Astrocyte (in vitro differentiated cells and primary cell): Measurements from ENCODE around the gene MBTD1. TPM values are rescaled to one million over a fixed set of nuclear protein-coding genes. Genes with fewer than 3 reads are reported as not detected.

Experiments used
- DNase-seq: peaks from one replicate; pipeline ENCODE4 v3.0.0-alpha.2; 2010; ENCODE audit warnings: low read depth
- FAIRE-seq: peaks from 2 replicates; lab custom pipeline; 2011; peaks lifted over from hg19 to GRCh38; lab: Jason Lieb, UNC
- H2AFZ ChIP-seq: 2 replicates; pipeline ENCODE4 v1.6.0; 2012; ENCODE audit warnings: low read depth, low read length, inconsistent platforms
- H3K27ac ChIP-seq: 2 replicates; pipeline ENCODE4 v1.5.1; 2011; ENCODE audit warnings: low read depth, low read length, inconsistent platforms
- H3K27me3 ChIP-seq: 2 replicates; pipeline ENCODE4 v1.6.0; 2011; ENCODE audit warnings: low read length, inconsistent platforms; ENCODE audit not compliant: insufficient read depth
- H3K36me3 ChIP-seq: 2 replicates; pipeline ENCODE4 v1.5.1; 2011; ENCODE audit warnings: low read length, inconsistent platforms; ENCODE audit not compliant: insufficient read depth
- H3K4me1 ChIP-seq: 2 replicates; pipeline ENCODE4 v1.5.1; 2011; ENCODE audit warnings: low read length, inconsistent platforms; ENCODE audit not compliant: insufficient read depth
- H3K4me2 ChIP-seq: 2 replicates; pipeline ENCODE4 v1.6.0; 2012; ENCODE audit warnings: low read length, inconsistent platforms
- H3K4me3 ChIP-seq: 2 replicates; pipeline ENCODE4 v1.5.1; 2011; ENCODE audit warnings: low read depth, mild to moderate bottlenecking, low read length, inconsistent platforms; ENCODE audit not compliant: insufficient read depth
- H3K79me2 ChIP-seq: 2 replicates; pipeline ENCODE4 v1.6.0; 2012; ENCODE audit warnings: mild to moderate bottlenecking, low read length, inconsistent platforms; ENCODE audit not compliant: insufficient read depth
- H3K9ac ChIP-seq: 2 replicates; pipeline ENCODE4 v1.6.0; 2012; ENCODE audit warnings: mild to moderate bottlenecking, low read length, inconsistent platforms
- H3K9me3 ChIP-seq: 2 replicates; pipeline ENCODE4 v1.5.1; 2012; ENCODE audit warnings: low read depth, mild to moderate bottlenecking, low read length, inconsistent platforms; ENCODE audit not compliant: insufficient read depth
- H4K20me1 ChIP-seq: 2 replicates; pipeline ENCODE4 v1.6.0; 2012; ENCODE audit warnings: low read length, inconsistent platforms; ENCODE audit not compliant: insufficient read depth
- H3K27ac Mint-ChIP-seq: one replicate; pipeline ENCODE4 v1.8.0; 2021; ENCODE audit warnings: mild to moderate bottlenecking, mixed read lengths; ENCODE audit not compliant: unreplicated experiment
- H3K27me3 Mint-ChIP-seq: one replicate; pipeline ENCODE4 v1.8.0; 2021; ENCODE audit warnings: low read depth, mixed read lengths; ENCODE audit not compliant: unreplicated experiment
- H3K36me3 Mint-ChIP-seq: one replicate; pipeline ENCODE4 v1.8.0; 2021; ENCODE audit warnings: low read depth, mixed read lengths; ENCODE audit not compliant: unreplicated experiment
- H3K4me1 Mint-ChIP-seq: one replicate; pipeline ENCODE4 v1.8.0; 2021; ENCODE audit warnings: low read depth, mixed read lengths; ENCODE audit not compliant: unreplicated experiment
- H3K4me3 Mint-ChIP-seq: one replicate; pipeline ENCODE4 v1.8.0; 2021; ENCODE audit warnings: mild to moderate bottlenecking, moderate library complexity, mixed read lengths; ENCODE audit not compliant: unreplicated experiment
- H3K9me3 Mint-ChIP-seq: one replicate; pipeline ENCODE4 v1.8.0; 2021; ENCODE audit warnings: mild to moderate bottlenecking, mixed read lengths; ENCODE audit not compliant: unreplicated experiment
- CTCF ChIP-seq: IDR thresholded peaks from 2 replicates; pipeline ENCODE4 v1.5.1; 2011; ENCODE audit warnings: low read depth, mild to moderate bottlenecking, inconsistent platforms, low read length, moderate library complexity; ENCODE audit not compliant: insufficient read depth
- EZH2 ChIP-seq: IDR thresholded peaks from 2 replicates; pipeline ENCODE4 v1.6.1; 2012; ENCODE audit warnings: mild to moderate bottlenecking, low read length, inconsistent platforms; ENCODE audit not compliant: insufficient read depth
- total RNA-seq: library from RNA; stranded (reverse); gene quantifications from 2 replicates; pipeline ENCODE4 v1.2.1, GENCODE V29; 2021

The MBTD1 gene
- total RNA-seq, 1 donor from 2014 or later: 11.1 TPM

DNA sequence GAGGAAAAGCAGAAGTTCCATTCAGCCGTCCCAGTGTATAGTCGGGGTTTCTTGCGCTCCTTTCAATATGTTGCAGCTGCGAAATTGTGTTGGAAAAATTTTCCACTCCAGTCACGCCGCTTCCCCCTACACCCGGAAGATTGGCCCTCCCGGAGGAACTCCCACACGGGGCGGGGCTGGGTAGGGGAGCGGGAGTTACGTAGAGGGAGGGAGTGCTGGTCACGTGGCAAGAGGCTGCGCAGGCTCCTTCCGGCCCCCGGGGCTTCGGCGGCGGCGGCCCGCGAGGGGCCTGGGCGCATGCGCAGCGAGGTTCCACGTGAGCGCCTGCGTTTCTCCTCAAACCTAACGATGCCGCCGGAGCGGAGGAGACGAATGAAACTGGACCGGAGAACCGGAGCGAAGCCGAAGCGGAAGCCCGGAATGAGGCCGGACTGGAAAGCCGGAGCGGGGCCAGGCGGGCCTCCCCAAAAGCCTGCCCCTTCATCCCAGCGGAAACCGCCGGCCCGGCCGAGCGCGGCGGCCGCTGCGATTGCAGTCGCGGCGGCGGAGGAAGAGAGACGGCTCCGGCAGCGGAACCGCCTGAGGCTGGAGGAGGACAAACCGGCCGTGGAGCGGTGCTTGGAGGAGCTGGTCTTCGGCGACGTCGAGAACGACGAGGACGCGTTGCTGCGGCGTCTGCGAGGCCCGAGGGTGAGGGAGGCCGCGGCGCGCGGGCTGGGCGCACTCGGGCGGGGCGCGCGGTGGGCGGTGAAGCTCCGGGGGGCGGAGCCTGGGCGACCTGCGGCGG, 581 bp upstream of the MBTD1 start, which contains the start of gene UTP18:
Gene UTP18 (plus strand): TSS at position 310 of the 787 bp plus-strand sequence. CDS start 39 bp downstream, at position 349.
- H3K27ac ChIP-seq: peak within 1 kb of the TSS; percentile 99
- Mint-ChIP-seq H3K27ac (peak within 1 kb of the TSS; percentile 91), H3K27me3 (no peaks in the 10 kb centered on the region), H3K4me3 (peak within 1 kb of the TSS; percentile 92), H3K4me1 (peaks cover 39% of the 10 kb centered on the region), H3K36me3 (no peaks in the 10 kb centered on the region), H3K9me3 (no peaks in the 10 kb centered on the region)
- no peak for TF ChIP-seq CTCF
- TF ChIP-seq EZH2: no peak
- H3K27me3 ChIP-seq: no peaks in the 10 kb centered on the region
- peak within 1 kb of the TSS; percentile 91 for H2AFZ ChIP-seq
- H3K4me2 ChIP-seq: peak within 1 kb of the TSS; percentile 99
- no peaks in the 10 kb centered on the region for H3K9me3 ChIP-seq
- H4K20me1 ChIP-seq: peaks cover 48% of the 10 kb centered on the region
- DNase-seq: peak; percentile 94
- peaks cover 4% of the 10 kb centered on the region for H3K36me3 ChIP-seq
- H3K79me2 ChIP-seq: peaks cover 91% of the 10 kb centered on the region
- peak within 1 kb of the TSS; percentile 97 for H3K4me3 ChIP-seq
- peaks cover 20% of the 10 kb centered on the region for H3K4me1 ChIP-seq
- H3K9ac ChIP-seq: peak within 1 kb of the TSS; percentile 95
- peak; percentile 59 for FAIRE-seq

DNA sequence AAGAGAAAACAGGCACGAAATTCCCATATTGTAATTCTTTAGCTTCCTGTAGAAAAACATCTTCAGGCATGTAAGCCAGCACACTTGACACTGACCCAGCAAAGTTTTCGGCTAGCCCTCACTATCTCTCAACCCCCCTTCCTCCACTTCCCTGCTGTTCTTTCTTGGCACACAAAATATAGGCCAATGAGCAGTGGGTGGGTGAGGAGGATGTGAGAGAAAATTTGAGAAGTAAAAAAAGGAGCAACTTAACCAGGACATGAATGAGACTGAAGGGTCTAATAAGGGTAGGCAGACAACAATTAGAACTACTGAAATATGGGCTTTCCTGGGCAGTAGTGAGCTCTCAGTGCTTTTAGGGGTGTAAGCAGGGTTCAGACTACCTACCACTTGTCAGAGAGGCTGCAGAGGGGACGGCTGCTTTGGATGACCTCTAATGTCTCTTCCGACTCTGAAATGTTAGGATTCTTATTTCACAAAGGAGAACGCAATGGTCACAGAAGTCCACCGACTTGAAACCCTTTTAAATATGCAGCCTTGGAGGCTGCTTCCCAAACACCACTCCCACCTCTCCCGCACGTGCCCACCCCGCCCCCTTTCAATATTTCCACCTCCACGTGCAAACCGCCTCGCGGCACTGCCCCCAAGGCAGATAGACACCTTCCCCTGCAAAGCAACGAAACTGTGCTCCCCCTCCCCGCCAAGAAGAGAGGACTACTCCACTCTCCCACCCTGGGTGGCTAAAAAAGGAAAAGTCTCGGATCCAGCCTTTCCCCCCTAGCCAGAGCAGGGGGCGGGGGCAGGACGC, 889 bp downstream of the MBTD1 start:
- peak overlapping the region; percentile 70 for H3K27ac Mint-ChIP-seq
- peaks cover 42% of the 10 kb centered on the region for H4K20me1 ChIP-seq
- no peak for TF ChIP-seq CTCF
- no peak for TF ChIP-seq EZH2
- no peaks in the 10 kb centered on the region for H3K36me3 ChIP-seq
- H3K4me2 ChIP-seq: peak overlapping the region; percentile 99
- peaks cover 93% of the 10 kb centered on the region for H3K79me2 ChIP-seq
- no peaks in the 10 kb centered on the region for H3K27me3 Mint-ChIP-seq
- H3K9ac ChIP-seq: peak overlapping the region; percentile 95
- no peak for DNase-seq
- peak overlapping the region; percentile 97 for H3K4me3 ChIP-seq
- no peaks in the 10 kb centered on the region for H3K9me3 ChIP-seq
- H2AFZ ChIP-seq: no peak overlapping the region
- peaks cover 39% of the 10 kb centered on the region for H3K4me1 Mint-ChIP-seq
- no peaks in the 10 kb centered on the region for H3K36me3 Mint-ChIP-seq
- peak overlapping the region; percentile 99 for H3K27ac ChIP-seq
- H3K4me3 Mint-ChIP-seq: peak overlapping the region; percentile 92
- no peaks in the 10 kb centered on the region for H3K27me3 ChIP-seq
- peaks cover 20% of the 10 kb centered on the region for H3K4me1 ChIP-seq
- H3K9me3 Mint-ChIP-seq: no peaks in the 10 kb centered on the region
- no peak for FAIRE-seq
